ENCODE measurements around the gene CDK5. TPM values are rescaled to one million over a fixed set of nuclear protein-coding genes. Genes with fewer than 3 reads are reported as not detected.

CDK5 gene
- total RNA-seq, 4 donors from 2014 or later, result 3.8 to 12.9 (median 8.6) TPM

DNA sequence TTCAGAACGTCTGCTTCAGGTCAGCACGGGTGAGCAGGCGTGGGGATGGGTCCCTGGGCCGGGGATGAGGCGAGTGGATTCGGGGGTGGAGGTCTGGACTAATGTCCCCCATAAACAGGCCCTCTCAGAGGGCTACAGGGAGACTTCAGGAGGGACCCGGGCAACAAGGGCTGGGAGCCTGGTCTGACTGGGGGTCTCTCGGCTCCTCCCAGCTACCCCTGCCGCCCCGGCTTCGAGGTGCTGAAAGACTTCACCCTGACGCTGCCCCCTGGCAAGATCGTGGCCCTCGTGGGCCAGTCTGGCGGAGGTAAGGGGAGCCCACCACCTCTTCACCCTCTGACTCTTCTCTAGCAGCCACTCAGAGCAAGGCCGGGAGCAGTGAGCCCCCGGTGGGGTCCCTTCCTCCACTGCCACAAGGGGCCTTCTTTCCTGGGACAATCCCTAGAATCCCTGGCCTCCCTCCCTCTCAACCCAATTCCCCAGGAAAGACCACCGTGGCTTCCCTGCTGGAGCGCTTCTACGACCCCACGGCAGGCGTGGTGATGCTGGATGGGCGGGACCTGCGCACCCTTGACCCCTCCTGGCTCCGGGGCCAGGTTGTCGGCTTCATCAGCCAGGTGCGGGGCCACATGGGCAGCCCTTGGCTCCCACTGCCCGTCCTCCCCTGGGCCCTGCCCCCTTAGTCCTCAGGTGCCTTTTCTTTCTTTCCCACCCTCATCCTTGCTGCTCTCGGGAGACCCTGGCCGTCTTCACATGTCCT lies 16.9 kb downstream of the CDK5 start:
- TF ChIP-seq POLR2A (IDR thresholded peaks at IDR 0.05), result no peak
- TF ChIP-seq, protein P1, sequence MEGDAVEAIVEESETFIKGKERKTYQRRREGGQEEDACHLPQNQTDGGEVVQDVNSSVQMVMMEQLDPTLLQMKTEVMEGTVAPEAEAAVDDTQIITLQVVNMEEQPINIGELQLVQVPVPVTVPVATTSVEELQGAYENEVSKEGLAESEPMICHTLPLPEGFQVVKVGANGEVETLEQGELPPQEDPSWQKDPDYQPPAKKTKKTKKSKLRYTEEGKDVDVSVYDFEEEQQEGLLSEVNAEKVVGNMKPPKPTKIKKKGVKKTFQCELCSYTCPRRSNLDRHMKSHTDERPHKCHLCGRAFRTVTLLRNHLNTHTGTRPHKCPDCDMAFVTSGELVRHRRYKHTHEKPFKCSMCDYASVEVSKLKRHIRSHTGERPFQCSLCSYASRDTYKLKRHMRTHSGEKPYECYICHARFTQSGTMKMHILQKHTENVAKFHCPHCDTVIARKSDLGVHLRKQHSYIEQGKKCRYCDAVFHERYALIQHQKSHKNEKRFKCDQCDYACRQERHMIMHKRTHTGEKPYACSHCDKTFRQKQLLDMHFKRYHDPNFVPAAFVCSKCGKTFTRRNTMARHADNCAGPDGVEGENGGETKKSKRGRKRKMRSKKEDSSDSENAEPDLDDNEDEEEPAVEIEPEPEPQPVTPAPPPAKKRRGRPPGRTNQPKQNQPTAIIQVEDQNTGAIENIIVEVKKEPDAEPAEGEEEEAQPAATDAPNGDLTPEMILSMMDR (IDR thresholded peaks at IDR 0.05), result no peak
- Histone ChIP-seq H3K36me3 (peaks cover 9 to 68% (median 15%) of the 10 kb centered on the region in 3 donors), H3K9me3 (no peaks in the 10 kb centered on the region), H3K27me3 (no peaks in the 10 kb centered on the region), H3K27ac (no peak overlapping the region), H3K4me3 (no peak overlapping the region), H3K4me1 (peaks cover 8 to 19% (median 16%) of the 10 kb centered on the region in 3 donors)
- DNase-seq, result no peak
- intact Hi-C loops (cut with DNase I), result no loop called here
- WGBS, 2 donors, result 91 to 92% methylated on average over 9 of the region's 30 CpGs

DNA sequence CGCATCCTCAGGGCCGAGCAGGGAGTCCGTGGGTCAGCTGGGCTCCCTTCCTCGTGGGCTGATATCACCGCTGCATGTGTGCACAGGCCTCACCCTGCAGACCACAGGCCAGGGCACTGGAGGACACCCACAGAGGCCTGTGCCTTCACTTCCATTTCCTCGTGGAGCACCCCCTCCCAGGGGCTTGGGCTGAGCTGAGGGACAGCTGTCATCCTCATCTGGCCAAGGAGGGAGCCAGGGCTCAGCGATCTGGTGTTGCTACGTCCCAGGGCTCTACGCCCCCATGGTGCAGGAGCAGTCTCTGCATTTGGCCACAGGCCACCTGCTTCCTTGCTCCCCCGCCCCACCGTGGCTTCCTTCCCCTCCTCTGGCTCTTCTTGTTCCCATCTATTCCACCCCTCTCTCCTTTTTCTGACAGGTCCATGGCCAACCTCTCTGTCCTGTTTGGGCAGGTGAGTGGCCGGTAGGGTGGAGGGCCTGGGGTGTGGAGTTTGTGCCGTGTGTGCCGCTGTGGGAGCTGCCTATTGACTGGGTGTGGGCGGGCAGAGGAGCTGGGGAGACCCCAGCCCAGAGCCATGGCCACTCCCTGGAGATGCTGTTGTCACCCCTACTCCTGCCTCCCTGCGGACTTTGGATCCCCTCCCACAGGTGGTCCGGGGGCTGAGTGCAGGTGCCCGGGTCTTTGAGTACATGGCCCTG lies 17.7 kb downstream of the CDK5 start:
- Histone ChIP-seq H3K4me1 (peaks cover 8 to 19% (median 16%) of the 10 kb centered on the region in 3 donors), H3K36me3 (peaks cover 16 to 68% (median 18%) of the 10 kb centered on the region in 3 donors), H3K9me3 (no peaks in the 10 kb centered on the region), H3K27ac (peak overlapping the region in 2 of 4 donors; percentile 2 to 62), H3K4me3 (no peak overlapping the region), H3K27me3 (no peaks in the 10 kb centered on the region)
- TF ChIP-seq POLR2A (IDR thresholded peaks at IDR 0.05), result no peak
- TF ChIP-seq, protein P1 (IDR thresholded peaks at IDR 0.05), result no peak
- intact Hi-C loops (cut with DNase I), result no loop called here
- DNase-seq, result no peak
- WGBS, 2 donors, result 33 to 69% methylated on average over 4 to 9 of the region's 18 CpGs

DNA sequence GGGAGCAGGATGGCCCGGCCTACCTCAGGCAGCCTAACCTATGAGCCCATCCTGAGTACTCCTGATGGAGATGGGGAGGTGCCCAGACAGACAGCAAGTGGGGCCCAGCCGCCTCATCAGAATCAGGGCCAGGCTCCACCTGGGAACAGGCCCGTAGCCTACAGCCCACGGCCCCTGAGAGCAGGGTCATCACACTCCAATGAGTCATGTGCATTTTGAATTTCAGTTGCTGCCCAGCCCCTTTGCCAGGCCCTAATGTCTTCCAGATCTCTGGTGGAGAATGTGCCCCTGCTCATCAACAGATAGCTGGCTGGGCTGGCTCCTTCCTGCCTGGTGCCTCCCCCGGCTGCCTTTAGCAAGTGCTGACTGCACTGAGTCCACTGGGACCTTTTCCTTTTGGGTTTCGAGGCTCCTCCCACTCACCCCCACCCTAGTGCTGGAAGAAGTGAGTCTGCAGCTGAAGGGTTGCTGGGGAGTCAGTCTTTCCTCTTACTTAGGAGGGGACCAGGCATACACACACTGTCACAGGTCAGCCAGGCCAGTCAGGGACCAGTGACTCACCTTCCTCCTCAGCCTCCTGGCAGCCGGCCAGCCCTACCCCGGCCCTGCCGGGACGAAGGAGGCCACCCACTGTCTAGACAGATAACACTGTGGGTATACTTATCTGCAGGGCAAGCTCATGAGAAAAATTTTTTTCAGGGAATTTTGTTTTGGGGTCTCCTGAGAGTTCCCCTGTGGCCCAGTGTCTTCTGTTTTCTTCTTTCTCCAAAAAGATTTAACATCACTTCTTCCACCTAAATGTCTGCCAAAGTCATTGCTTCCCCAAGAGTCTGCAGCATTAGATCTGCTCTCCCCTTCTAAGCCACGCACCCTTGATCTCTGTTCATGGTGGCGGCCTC lies 18.5 kb downstream of the CDK5 start:
- no peaks in the 10 kb centered on the region for H3K9me3 ChIP-seq
- 23 to 67% methylated on average over 5 to 7 of the region's 12 CpGs for WGBS, 2 donors
- H3K27me3 ChIP-seq, result no peaks in the 10 kb centered on the region
- no peak overlapping the region for H3K4me3 ChIP-seq
- peaks cover 8 to 19% (median 16%) of the 10 kb centered on the region in 3 donors for H3K4me1 ChIP-seq
- peak overlapping the region; percentile 16 to 62 (median 46) for H3K27ac ChIP-seq
- TF ChIP-seq, protein P1 (IDR thresholded peaks at IDR 0.05), result no peak
- no peak for TF ChIP-seq POLR2A (IDR thresholded peaks at IDR 0.05)
- no peak for DNase-seq
- intact Hi-C loops (cut with DNase I), result no loop called here
- peaks cover 16 to 68% (median 18%) of the 10 kb centered on the region in 3 donors for H3K36me3 ChIP-seq

DNA sequence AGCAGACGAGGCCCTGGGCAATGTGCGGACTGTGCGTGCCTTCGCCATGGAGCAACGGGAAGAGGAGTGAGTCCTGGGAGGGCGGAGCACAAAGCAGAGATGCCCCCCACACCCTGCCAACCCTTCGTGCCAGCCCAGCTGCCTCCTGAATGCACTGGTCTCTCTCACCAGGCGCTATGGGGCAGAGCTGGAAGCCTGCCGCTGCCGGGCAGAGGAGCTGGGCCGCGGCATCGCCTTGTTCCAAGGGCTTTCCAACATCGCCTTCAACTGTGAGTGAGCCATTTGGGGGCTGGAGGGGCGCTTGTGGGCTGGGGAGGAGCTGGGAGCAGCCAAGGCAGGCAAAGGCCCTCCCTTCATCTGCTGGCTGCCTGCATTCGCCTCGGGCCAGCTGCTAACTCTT lies 21.8 kb downstream of the CDK5 start:
- no peaks in the 10 kb centered on the region for H3K9me3 ChIP-seq
- peaks cover 8 to 19% (median 16%) of the 10 kb centered on the region in 3 donors for H3K4me1 ChIP-seq
- no peak overlapping the region for H3K4me3 ChIP-seq
- intact Hi-C loops (cut with DNase I), result no loop called here
- no peak for TF ChIP-seq POLR2A (IDR thresholded peaks at IDR 0.05)
- TF ChIP-seq, protein P1 (IDR thresholded peaks at IDR 0.05), result no peak
- no peaks in the 10 kb centered on the region for H3K27me3 ChIP-seq
- no peak overlapping the region for H3K27ac ChIP-seq
- H3K36me3 ChIP-seq, result peaks cover 9 to 72% (median 16%) of the 10 kb centered on the region in 3 donors
- no peak for DNase-seq
- WGBS, 2 donors, result no CpG with 5 or more reads among the region's 17 CpGs

All from esophagus squamous epithelium (tissue), 5 donors.